ENCODE data around the gene TPSD1.

- TF ChIP-seq, protein P1, sequence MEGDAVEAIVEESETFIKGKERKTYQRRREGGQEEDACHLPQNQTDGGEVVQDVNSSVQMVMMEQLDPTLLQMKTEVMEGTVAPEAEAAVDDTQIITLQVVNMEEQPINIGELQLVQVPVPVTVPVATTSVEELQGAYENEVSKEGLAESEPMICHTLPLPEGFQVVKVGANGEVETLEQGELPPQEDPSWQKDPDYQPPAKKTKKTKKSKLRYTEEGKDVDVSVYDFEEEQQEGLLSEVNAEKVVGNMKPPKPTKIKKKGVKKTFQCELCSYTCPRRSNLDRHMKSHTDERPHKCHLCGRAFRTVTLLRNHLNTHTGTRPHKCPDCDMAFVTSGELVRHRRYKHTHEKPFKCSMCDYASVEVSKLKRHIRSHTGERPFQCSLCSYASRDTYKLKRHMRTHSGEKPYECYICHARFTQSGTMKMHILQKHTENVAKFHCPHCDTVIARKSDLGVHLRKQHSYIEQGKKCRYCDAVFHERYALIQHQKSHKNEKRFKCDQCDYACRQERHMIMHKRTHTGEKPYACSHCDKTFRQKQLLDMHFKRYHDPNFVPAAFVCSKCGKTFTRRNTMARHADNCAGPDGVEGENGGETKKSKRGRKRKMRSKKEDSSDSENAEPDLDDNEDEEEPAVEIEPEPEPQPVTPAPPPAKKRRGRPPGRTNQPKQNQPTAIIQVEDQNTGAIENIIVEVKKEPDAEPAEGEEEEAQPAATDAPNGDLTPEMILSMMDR (IDR thresholded peaks at IDR 0.05; ENCODE audit: insufficient read depth, low read length, poor library complexity, severe bottlenecking) = no peak
- no peak for TF ChIP-seq EZH2phosphoT487 (conservative IDR thresholded peaks at IDR 0.05; ENCODE audit: low read length)
These were observed 17.9 kb upstream of the TPSD1 start for GRCh38 chr16:1237990-1238389.

Measured in SU-DHL-6 (cell line).